Measurements from ENCODE around the gene BMPR2. TPM values are rescaled to one million over a fixed set of nuclear protein-coding genes. Genes with fewer than 3 reads are reported as not detected.

BMPR2 gene
- total and polyA plus RNA-seq, 2 donors from 2014 or later, result 12.5 to 66.9 TPM

GRCh38 chr2:202442882-202443281, 66.8 kb downstream of the BMPR2 start:
- DNase-seq (no peak), FAIRE-seq (no peak)
- intact Hi-C loops (cut with DNase I), result no loop called here
- TF ChIP-seq, protein P1, sequence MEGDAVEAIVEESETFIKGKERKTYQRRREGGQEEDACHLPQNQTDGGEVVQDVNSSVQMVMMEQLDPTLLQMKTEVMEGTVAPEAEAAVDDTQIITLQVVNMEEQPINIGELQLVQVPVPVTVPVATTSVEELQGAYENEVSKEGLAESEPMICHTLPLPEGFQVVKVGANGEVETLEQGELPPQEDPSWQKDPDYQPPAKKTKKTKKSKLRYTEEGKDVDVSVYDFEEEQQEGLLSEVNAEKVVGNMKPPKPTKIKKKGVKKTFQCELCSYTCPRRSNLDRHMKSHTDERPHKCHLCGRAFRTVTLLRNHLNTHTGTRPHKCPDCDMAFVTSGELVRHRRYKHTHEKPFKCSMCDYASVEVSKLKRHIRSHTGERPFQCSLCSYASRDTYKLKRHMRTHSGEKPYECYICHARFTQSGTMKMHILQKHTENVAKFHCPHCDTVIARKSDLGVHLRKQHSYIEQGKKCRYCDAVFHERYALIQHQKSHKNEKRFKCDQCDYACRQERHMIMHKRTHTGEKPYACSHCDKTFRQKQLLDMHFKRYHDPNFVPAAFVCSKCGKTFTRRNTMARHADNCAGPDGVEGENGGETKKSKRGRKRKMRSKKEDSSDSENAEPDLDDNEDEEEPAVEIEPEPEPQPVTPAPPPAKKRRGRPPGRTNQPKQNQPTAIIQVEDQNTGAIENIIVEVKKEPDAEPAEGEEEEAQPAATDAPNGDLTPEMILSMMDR (IDR thresholded peaks at IDR 0.05; ENCODE audit: borderline replicate concordance, extremely low read depth, insufficient read depth), result no peak
- Histone ChIP-seq H3K27me3 (ENCODE audit: control insufficient read depth, insufficient read depth, low read length) (no peaks in the 10 kb centered on the region), H3K9ac (ENCODE audit: low read length in 3 of 3) (no peak overlapping the region), H3K4me3 (ENCODE audit: low read length in 3 of 3) (no peak overlapping the region), H3K9me3 (ENCODE audit: control insufficient read depth in 2 of 3, insufficient read depth in 1 of 3, low read length in 3 of 3) (no peaks in the 10 kb centered on the region), H3K4me1 (ENCODE audit: control insufficient read depth in 2 of 3, insufficient read depth in 2 of 3, low read depth in 1 of 3, low read length in 3 of 3) (no peaks in the 10 kb centered on the region), H3K36me3 (ENCODE audit: control insufficient read depth in 2 of 3, insufficient read depth in 3 of 3, low read length in 3 of 3) (no peaks in the 10 kb centered on the region), H3K27ac (ENCODE audit: low read depth in 2 of 2, low read length in 2 of 2) (no peak overlapping the region)

- Histone ChIP-seq H3K9ac (ENCODE audit: low read length in 3 of 3) (no peak overlapping the region), H3K27me3 (ENCODE audit: control insufficient read depth, insufficient read depth, low read length) (no peaks in the 10 kb centered on the region), H3K4me1 (ENCODE audit: control insufficient read depth in 2 of 3, insufficient read depth in 2 of 3, low read depth in 1 of 3, low read length in 3 of 3) (no peaks in the 10 kb centered on the region), H3K36me3 (ENCODE audit: control insufficient read depth in 2 of 3, insufficient read depth in 3 of 3, low read length in 3 of 3) (no peaks in the 10 kb centered on the region), H3K4me3 (ENCODE audit: low read length in 3 of 3) (no peak overlapping the region), H3K9me3 (ENCODE audit: control insufficient read depth in 2 of 3, insufficient read depth in 1 of 3, low read length in 3 of 3) (no peaks in the 10 kb centered on the region), H3K27ac (ENCODE audit: low read depth in 2 of 2, low read length in 2 of 2) (no peak overlapping the region)
- intact Hi-C loops (cut with DNase I), result no loop called here
- DNase-seq (no peak), FAIRE-seq (no peak)
- TF ChIP-seq, protein P1 (IDR thresholded peaks at IDR 0.05; ENCODE audit: borderline replicate concordance, extremely low read depth, insufficient read depth), result no peak
These were observed 67.9 kb downstream of the BMPR2 start for GRCh38 chr2:202444000-202444399.

DNA sequence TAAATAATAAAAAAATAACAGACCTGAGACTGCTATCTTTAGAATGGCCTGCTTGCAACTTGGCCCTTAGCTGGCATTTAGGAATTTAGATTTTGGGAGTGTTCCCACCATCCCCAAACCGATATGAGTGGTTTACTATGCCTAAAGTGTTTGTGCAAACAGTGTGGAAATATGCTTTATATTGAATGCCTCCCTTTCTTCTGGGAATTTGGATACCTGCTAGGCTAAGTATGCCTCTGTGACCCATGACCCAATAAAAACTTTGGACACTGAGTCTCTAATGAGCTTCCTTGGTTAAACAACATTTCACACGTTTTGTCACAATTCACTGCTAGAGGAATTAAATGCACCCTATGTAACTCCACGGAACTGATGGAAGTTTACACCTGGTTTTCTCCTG, 73.2 kb downstream of the BMPR2 start:
- no peaks in the 10 kb centered on the region for H3K27me3 ChIP-seq (ENCODE audit: control insufficient read depth, insufficient read depth, low read length)

More for the DNA sequence above, 73.2 kb downstream of the BMPR2 start:
- intact Hi-C loops (cut with DNase I), result no loop called here
- H3K4me1 ChIP-seq (ENCODE audit: control insufficient read depth in 2 of 3, insufficient read depth in 2 of 3, low read depth in 1 of 3, low read length in 3 of 3), result no peaks in the 10 kb centered on the region
- no peak overlapping the region for H3K27ac ChIP-seq (ENCODE audit: low read depth in 2 of 2, low read length in 2 of 2)
- no peak for FAIRE-seq
- no peaks in the 10 kb centered on the region for H3K36me3 ChIP-seq (ENCODE audit: control insufficient read depth in 2 of 3, insufficient read depth in 3 of 3, low read length in 3 of 3)
- no peaks in the 10 kb centered on the region for H3K9me3 ChIP-seq (ENCODE audit: control insufficient read depth in 2 of 3, insufficient read depth in 1 of 3, low read length in 3 of 3)
- H3K4me3 ChIP-seq (ENCODE audit: low read length in 3 of 3), result no peak overlapping the region
- TF ChIP-seq, protein P1 (IDR thresholded peaks at IDR 0.05; ENCODE audit: borderline replicate concordance, extremely low read depth, insufficient read depth), result no peak
- no peak for DNase-seq
- no peak overlapping the region for H3K9ac ChIP-seq (ENCODE audit: low read length in 3 of 3)

All from kidney (tissue), 14 donors.